Measurements from ENCODE around the gene COG3. TPM values are rescaled to one million over a fixed set of nuclear protein-coding genes. Genes with fewer than 3 reads are reported as not detected.

The COG3 gene, protein sequence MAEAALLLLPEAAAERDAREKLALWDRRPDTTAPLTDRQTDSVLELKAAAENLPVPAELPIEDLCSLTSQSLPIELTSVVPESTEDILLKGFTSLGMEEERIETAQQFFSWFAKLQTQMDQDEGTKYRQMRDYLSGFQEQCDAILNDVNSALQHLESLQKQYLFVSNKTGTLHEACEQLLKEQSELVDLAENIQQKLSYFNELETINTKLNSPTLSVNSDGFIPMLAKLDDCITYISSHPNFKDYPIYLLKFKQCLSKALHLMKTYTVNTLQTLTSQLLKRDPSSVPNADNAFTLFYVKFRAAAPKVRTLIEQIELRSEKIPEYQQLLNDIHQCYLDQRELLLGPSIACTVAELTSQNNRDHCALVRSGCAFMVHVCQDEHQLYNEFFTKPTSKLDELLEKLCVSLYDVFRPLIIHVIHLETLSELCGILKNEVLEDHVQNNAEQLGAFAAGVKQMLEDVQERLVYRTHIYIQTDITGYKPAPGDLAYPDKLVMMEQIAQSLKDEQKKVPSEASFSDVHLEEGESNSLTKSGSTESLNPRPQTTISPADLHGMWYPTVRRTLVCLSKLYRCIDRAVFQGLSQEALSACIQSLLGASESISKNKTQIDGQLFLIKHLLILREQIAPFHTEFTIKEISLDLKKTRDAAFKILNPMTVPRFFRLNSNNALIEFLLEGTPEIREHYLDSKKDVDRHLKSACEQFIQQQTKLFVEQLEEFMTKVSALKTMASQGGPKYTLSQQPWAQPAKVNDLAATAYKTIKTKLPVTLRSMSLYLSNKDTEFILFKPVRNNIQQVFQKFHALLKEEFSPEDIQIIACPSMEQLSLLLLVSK
- total RNA-seq (2021; ENCODE audit: unreplicated experiment) (17.6 TPM), Bru-seq, nascent RNA (percentile 85 among the genes with signal in this experiment), BruChase-seq, experiment 1, labeled RNA remaining after a 6-hour chase (percentile 80 among the genes with signal in this experiment), BruChase-seq, experiment 2, labeled RNA remaining after a 2-hour chase (percentile 84 among the genes with signal in this experiment)
- polyA plus RNA-seq (2012), result 22.5 and 24.1 TPM in 2 replicates
- long read RNA-seq, full-length matches to known transcripts, result 12 of 24 reads
- long read RNA-seq, partial matches to known transcripts, result 6 of 24 reads
- long read RNA-seq, other reads (novel, unspliced or antisense), result 6 of 24 reads

GRCh38 chr13:45464687-45465453, at the start of gene COG3:
COG3 (plus strand) TSS chr13:45464939; CDS start chr13:45465037, 98 bp downstream.
- peak within 1 kb of the TSS; percentile 62 for H2AFZ ChIP-seq (ENCODE audit: low read depth, low read length, poor library complexity, severe bottlenecking)
- TF ChIP-seq ZNF274 (IDR thresholded peaks at IDR 0.05; ENCODE audit: low read depth, low read length) (no peak), SIN3A (IDR thresholded peaks at IDR 0.05; ENCODE audit: low read depth) (peak; percentile 92), ZFX (IDR thresholded peaks at IDR 0.05) (peak; percentile 52; the same call in 1 of the 2 replicates), ELF1 (IDR thresholded peaks at IDR 0.05; ENCODE audit: borderline replicate concordance, low read depth) (peak; percentile 91), CBX3 (IDR thresholded peaks at IDR 0.05; ENCODE audit: low read depth) (peak; percentile 92), POLR2A (IDR thresholded peaks at IDR 0.05; ENCODE audit: borderline replicate concordance, extremely low read depth, insufficient read depth, insufficient read length) (no peak), YY1 (IDR thresholded peaks at IDR 0.05; ENCODE audit: extremely low read depth, insufficient replicate concordance, low read depth, low read length) (peak; percentile 60), JUND (IDR thresholded peaks at IDR 0.05) (no peak), EZH2 (IDR thresholded peaks at IDR 0.05) (no peak), POLR2AphosphoS5 (IDR thresholded peaks at IDR 0.05; ENCODE audit: low read depth, low read length) (peak; percentile 73), RAD21 (IDR thresholded peaks at IDR 0.05; ENCODE audit: low read depth) (no peak), SRF (IDR thresholded peaks at IDR 0.05; ENCODE audit: low read depth) (peak; percentile 95), TCF7L2 (IDR thresholded peaks at IDR 0.05; ENCODE audit: borderline replicate concordance, extremely low read depth, insufficient read depth, insufficient read length) (peak; percentile 44), SP1 (IDR thresholded peaks at IDR 0.05; ENCODE audit: low read depth) (peak; percentile 85), EGR1 (IDR thresholded peaks at IDR 0.05; ENCODE audit: low read depth) (peak; percentile 76)
- TF ChIP-seq, protein P1, sequence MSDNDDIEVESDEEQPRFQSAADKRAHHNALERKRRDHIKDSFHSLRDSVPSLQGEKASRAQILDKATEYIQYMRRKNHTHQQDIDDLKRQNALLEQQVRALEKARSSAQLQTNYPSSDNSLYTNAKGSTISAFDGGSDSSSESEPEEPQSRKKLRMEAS (IDR thresholded peaks at IDR 0.05), result peak; percentile 71
- TF ChIP-seq, protein P2, sequence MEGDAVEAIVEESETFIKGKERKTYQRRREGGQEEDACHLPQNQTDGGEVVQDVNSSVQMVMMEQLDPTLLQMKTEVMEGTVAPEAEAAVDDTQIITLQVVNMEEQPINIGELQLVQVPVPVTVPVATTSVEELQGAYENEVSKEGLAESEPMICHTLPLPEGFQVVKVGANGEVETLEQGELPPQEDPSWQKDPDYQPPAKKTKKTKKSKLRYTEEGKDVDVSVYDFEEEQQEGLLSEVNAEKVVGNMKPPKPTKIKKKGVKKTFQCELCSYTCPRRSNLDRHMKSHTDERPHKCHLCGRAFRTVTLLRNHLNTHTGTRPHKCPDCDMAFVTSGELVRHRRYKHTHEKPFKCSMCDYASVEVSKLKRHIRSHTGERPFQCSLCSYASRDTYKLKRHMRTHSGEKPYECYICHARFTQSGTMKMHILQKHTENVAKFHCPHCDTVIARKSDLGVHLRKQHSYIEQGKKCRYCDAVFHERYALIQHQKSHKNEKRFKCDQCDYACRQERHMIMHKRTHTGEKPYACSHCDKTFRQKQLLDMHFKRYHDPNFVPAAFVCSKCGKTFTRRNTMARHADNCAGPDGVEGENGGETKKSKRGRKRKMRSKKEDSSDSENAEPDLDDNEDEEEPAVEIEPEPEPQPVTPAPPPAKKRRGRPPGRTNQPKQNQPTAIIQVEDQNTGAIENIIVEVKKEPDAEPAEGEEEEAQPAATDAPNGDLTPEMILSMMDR (IDR thresholded peaks at IDR 0.05 in 2 of 3, conservative IDR thresholded peaks at IDR 0.05 in 1 of 3; ENCODE audit: borderline replicate concordance in 1 of 3, insufficient read depth in 1 of 3, low read depth in 2 of 3, low read length in 2 of 3), result peak in 1 of 3 experiments; percentile 43; a peak in 2 of 6 replicates
- POLR2A ChIA-PET, result interaction anchor here (0.7 to 1.4 kb wide), 3 partner anchors 19 to 47 kb away, joined by 3 to 5 read pairs (median 4); partner anchors contain the start of gene SLC25A30
- RAD21 ChIA-PET (ENCODE audit: low non-redundant PET in 1 of 2, low total read pairs in 2 of 2, uncharacterized antibody in 2 of 2, unreplicated experiment in 2 of 2), result no interaction called here
- H3K79me2 ChIP-seq (ENCODE audit: insufficient read depth, low read length), result peaks cover 49% of the 10 kb centered on the region
- DNase-seq (ENCODE audit: low read depth, low spot score) (peak; percentile 95), ATAC-seq (peak; percentile 98)
- H3K27me3 ChIP-seq (ENCODE audit: insufficient read depth, low read length), result no peaks in the 10 kb centered on the region
- no peaks in the 10 kb centered on the region for H3K9me2 ChIP-seq (ENCODE audit: insufficient read depth)
- H3K4me3 ChIP-seq (replicated peaks in 1 of 2; ENCODE audit: low read depth in 1 of 2, low read length in 2 of 2), result peak within 1 kb of the TSS; percentile 92 to 97
- no peaks in the 10 kb centered on the region for H3K36me3 ChIP-seq (ENCODE audit: control insufficient read depth in 1 of 2, insufficient read depth in 2 of 2, low read length in 2 of 2)
- peak within 1 kb of the TSS; percentile 82 for H3K9ac ChIP-seq (ENCODE audit: low read length)
- CTCF ChIA-PET, result interaction anchor here (0.7 to 0.8 kb wide), 2 partner anchors 46 to 97 kb away, joined by 3 read pairs; partner anchors contain the start of gene SLC25A30
- peaks cover 10 to 13% of the 10 kb centered on the region in 2 experiments for H3K4me1 ChIP-seq (ENCODE audit: control insufficient read depth in 1 of 2, insufficient read depth in 2 of 2, low read length in 2 of 2)
- intact Hi-C loops (cut with micrococcal nuclease), result no loop called here
- H3K27ac ChIP-seq (ENCODE audit: low read depth, low read length), result peak within 1 kb of the TSS; percentile 92
- H4K20me1 ChIP-seq (ENCODE audit: insufficient read depth), result no peaks in the 10 kb centered on the region
- H3K4me2 ChIP-seq (ENCODE audit: low read length), result peak within 1 kb of the TSS; percentile 95
- BruUV-seq (replicated peaks), result TSS peak; percentile 58
- H3K9me3 ChIP-seq (ENCODE audit: control insufficient read depth in 1 of 2, insufficient read depth in 1 of 2, low read depth in 1 of 2, low read length in 2 of 2), result no peaks in the 10 kb centered on the region
